GM12873 (cell line): ENCODE results near the gene CFL1.

Experiments used
- CTCF ChIP-seq: IDR thresholded peaks from 2 replicates; pipeline ENCODE4 v1.5.1; 2012; ENCODE audit warnings: low read depth, mild to moderate bottlenecking, moderate library complexity, low read length, control low read depth; ENCODE audit not compliant: insufficient read depth; ENCODE audit errors: missing control alignments

The CFL1 gene

GRCh38 chr11:65885231-65885630 lies 27.3 kb upstream of the CFL1 start:
- no peak for TF ChIP-seq CTCF

- TF ChIP-seq CTCF, result peak; percentile 100
These were observed 26.7 kb upstream of the CFL1 start for GRCh38 chr11:65884716-65885092.

- TF ChIP-seq CTCF, result no peak
These were observed 26.1 kb upstream of the CFL1 start for GRCh38 chr11:65883786-65884715.

- no peak for TF ChIP-seq CTCF
These were observed 25.2 kb upstream of the CFL1 start for GRCh38 chr11:65883058-65883761.

- no peak for TF ChIP-seq CTCF
These were observed 24.4 kb upstream of the CFL1 start for GRCh38 chr11:65882120-65883057.

- TF ChIP-seq CTCF, result no peak
These were observed 23.0 kb upstream of the CFL1 start for GRCh38 chr11:65880844-65881421.
